T-helper 2 cell treated with Interferon-gamma antibody and Interleukin-4, amounts not matched to agents 100 ng/mL and 5 ng/mL, for 36 hours (primary cell): ENCODE results near the gene FADD. TPM values are rescaled to one million over a fixed set of nuclear protein-coding genes. Genes with fewer than 3 reads are reported as not detected.

ENCODE experiments used
- intact Hi-C: fragments of 100-400 bp; cut with micrococcal nuclease; formaldehyde crosslinking; loops from one replicate; pipeline ENCODE4 v1.15.1; 2023
- total RNA-seq: library from RNA; stranded (reverse); gene quantifications from 2 replicates; pipeline ENCODE4 v1.2.3, GENCODE V29; 2022

The FADD gene
- total RNA-seq, 1 donor from 2014 or later: 42.7 TPM

- intact Hi-C loops: no loop called here
Measured at GRCh38 chr11:70230840-70231710, 28.0 kb downstream of the FADD start.

- intact Hi-C loops: no loop called here
Measured at GRCh38 chr11:70233034-70233433, 29.9 kb downstream of the FADD start.

GRCh38 chr11:70233511-70233934, 30.4 kb downstream of the FADD start:
- intact Hi-C loops: no loop called here

GRCh38 chr11:70233962-70234361, 30.9 kb downstream of the FADD start:
- intact Hi-C loops: no loop called here

- intact Hi-C loops: no loop called here
Measured at GRCh38 chr11:70240337-70240736, 37.2 kb downstream of the FADD start.

- intact Hi-C loops: no loop called here
Measured at GRCh38 chr11:70241709-70242108, 38.6 kb downstream of the FADD start.

GRCh38 chr11:70242885-70243284, 39.8 kb downstream of the FADD start:
- intact Hi-C loops: no loop called here

- intact Hi-C loops: no loop called here
Measured at GRCh38 chr11:70243912-70244652, 41.0 kb downstream of the FADD start.

GRCh38 chr11:70244698-70245097, 41.6 kb downstream of the FADD start:
- intact Hi-C loops: no loop called here

GRCh38 chr11:70246196-70246595, 43.1 kb downstream of the FADD start:
- intact Hi-C loops: no loop called here

- intact Hi-C loops: no loop called here
Measured at GRCh38 chr11:70247042-70247709, 44.1 kb downstream of the FADD start.

GRCh38 chr11:70247710-70248072, 44.6 kb downstream of the FADD start:
- intact Hi-C loops: no loop called here

- intact Hi-C loops: no loop called here
Measured at GRCh38 chr11:70250876-70251658, 48.0 kb downstream of the FADD start.

GRCh38 chr11:70251659-70252321, 48.7 kb downstream of the FADD start:
- intact Hi-C loops: no loop called here

GRCh38 chr11:70252844-70253243, 49.7 kb downstream of the FADD start:
- intact Hi-C loops: no loop called here

GRCh38 chr11:70255477-70256116, 52.5 kb downstream of the FADD start:
- intact Hi-C loops: no loop called here
